HCT116 (cell line): ENCODE data around the gene MRPL47.

ENCODE experiments used
- CTCF ChIP-seq, 3 experiments: fragments of 200-600 bp in 1 of 3; sonication (generic) in 1 of 3; IDR thresholded peaks in 2 of 3; conservative IDR thresholded peaks in 1 of 3; 2 replicates each; pipeline ENCODE4 v1.5.1; 2012 to 2017; ENCODE audit warnings: low read depth in 2 of 3, low read length in 2 of 3, antibody characterized with exemption in 1 of 3, borderline replicate concordance in 1 of 3, control low read depth in 1 of 3, mild to moderate bottlenecking in 1 of 3, mixed read lengths in 1 of 3, mixed run types in 1 of 3, moderate library complexity in 1 of 3; ENCODE audit not compliant: insufficient read depth in 1 of 3
- EZH2 ChIP-seq: fragments of 200-600 bp; sonication (generic); IDR thresholded peaks from 2 replicates; pipeline ENCODE4 v1.6.1; 2017; ENCODE audit warnings: antibody characterized with exemption, mixed run types
- JUND ChIP-seq: IDR thresholded peaks from 2 replicates; pipeline ENCODE4 v1.6.1; 2012
- MAX ChIP-seq: IDR thresholded peaks from 2 replicates; pipeline ENCODE4 v1.6.1; 2012
- POLR2A ChIP-seq: IDR thresholded peaks from 2 replicates; pipeline ENCODE4 v1.7.0; 2011; ENCODE audit warnings: borderline replicate concordance; ENCODE audit not compliant: insufficient read depth, insufficient read length; ENCODE audit errors: extremely low read depth
- POLR2AphosphoS5 ChIP-seq: IDR thresholded peaks from 2 replicates; pipeline ENCODE4 v1.6.1; 2011; ENCODE audit warnings: mild to moderate bottlenecking, low read depth, low read length, moderate library complexity
- REST ChIP-seq: IDR thresholded peaks from 2 replicates; pipeline ENCODE4 v1.6.1; 2012; ENCODE audit warnings: low read depth
- SIN3A ChIP-seq: IDR thresholded peaks from 2 replicates; pipeline ENCODE4 v1.6.1; 2012; ENCODE audit warnings: low read depth
- SP1 ChIP-seq: IDR thresholded peaks from 2 replicates; pipeline ENCODE4 v1.6.1; 2012; ENCODE audit warnings: low read depth
- SRF ChIP-seq: IDR thresholded peaks from 2 replicates; pipeline ENCODE4 v1.6.1; 2012; ENCODE audit warnings: low read depth
- ZBTB33 ChIP-seq: IDR thresholded peaks from 2 replicates; pipeline ENCODE4 v1.6.1; 2011; ENCODE audit warnings: mild to moderate bottlenecking, low read length, moderate library complexity; ENCODE audit not compliant: insufficient replicate concordance; ENCODE audit errors: extremely low read depth
- ZNF274 ChIP-seq: fragments of 200-500 bp; sonication (Bioruptor generic); IDR thresholded peaks from 2 replicates; pipeline ENCODE4 v1.6.1; 2014; ENCODE audit warnings: mild to moderate bottlenecking, low read depth, low read length, inconsistent platforms

GRCh38 chr3:179622023-179622422 lies 17.6 kb upstream of the MRPL47 start:
- TF ChIP-seq ZBTB33 (no peak), JUND (no peak), CTCF (IDR thresholded peaks at IDR 0.05 in 2 of 3, conservative IDR thresholded peaks at IDR 0.05 in 1 of 3; ENCODE audit: borderline replicate concordance in 1 of 3, insufficient read depth in 1 of 3, low read depth in 2 of 3, low read length in 2 of 3) (no peak), POLR2AphosphoS5 (no peak), SIN3A (no peak), MAX (no peak), SP1 (no peak), POLR2A (no peak), ZNF274 (no peak), REST (no peak), EZH2 (no peak), SRF (no peak)
